Activated CD4-positive, alpha-beta T cell treated with anti-CD3 and anti-CD28 coated beads, Interleukin-10, Interleukin-2, amounts not matched to agents 100 ng/mL and 50 ng/mL, durations not matched to agents 16 hours and 8 hours (primary cell): Measurements from ENCODE around the gene KRT34.

Source experiments
- DNase-seq: peaks from one replicate; pipeline ENCODE4 v3.0.0-alpha.2; 2020

Gene KRT34

GRCh38 chr17:41328207-41328606, 53.9 kb downstream of the KRT34 start:
- DNase-seq: no peak
